DMS153 treated with DMSO at 0.1 percent for 48 hours (cell line): ENCODE results near the gene ACTBL2.

Source experiments
- DNase-seq: peaks from one replicate; lab custom pipeline; 2025; ENCODE audit not compliant: unreplicated experiment; lab: John Stamatoyannopoulos, UW

ACTBL2 gene

GRCh38 chr5:57450991-57451876, 31.4 kb downstream of the ACTBL2 start:
- peak; percentile 39 for DNase-seq

GRCh38 chr5:57448751-57449150, 33.9 kb downstream of the ACTBL2 start:
- DNase-seq, result no peak

DNA sequence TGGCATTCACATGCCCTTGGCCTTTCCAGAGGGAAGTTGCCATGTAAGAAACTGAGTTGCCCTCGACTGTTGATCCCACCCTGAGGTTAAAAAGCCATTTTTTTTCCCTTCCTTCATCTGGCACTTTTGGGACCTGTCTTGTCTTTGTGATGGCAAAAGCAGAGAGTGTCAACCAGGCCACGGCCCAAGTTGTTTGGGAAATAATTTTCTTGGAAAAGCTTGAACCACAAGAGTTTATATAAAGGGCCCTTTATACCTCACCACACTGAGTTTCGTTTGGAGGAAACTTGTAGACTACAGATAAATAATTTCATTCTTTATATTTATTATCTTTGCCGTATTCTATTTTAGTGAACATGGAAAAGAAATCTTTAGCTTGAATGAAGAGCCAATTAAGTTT, 34.3 kb downstream of the ACTBL2 start:
- no peak for DNase-seq

DNA sequence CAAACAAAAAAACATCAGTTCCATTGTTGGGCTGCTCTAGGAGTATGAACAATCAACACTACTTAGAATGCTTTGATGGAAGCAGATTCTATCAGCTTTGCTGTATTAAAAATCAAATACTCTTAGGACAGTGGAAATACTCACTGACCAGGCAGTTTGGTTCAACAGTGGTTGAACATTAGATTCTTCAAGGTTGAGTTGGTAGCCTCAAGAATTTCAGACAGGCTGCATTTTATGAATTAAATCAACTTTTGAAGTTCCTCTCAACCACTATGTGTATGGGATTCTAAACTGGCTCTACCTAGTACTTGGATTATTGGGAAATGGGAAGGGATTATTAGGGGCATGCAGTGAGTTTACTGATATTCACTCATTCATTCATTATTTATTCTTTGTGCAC, 35.0 kb downstream of the ACTBL2 start:
- DNase-seq, result no peak

DNA sequence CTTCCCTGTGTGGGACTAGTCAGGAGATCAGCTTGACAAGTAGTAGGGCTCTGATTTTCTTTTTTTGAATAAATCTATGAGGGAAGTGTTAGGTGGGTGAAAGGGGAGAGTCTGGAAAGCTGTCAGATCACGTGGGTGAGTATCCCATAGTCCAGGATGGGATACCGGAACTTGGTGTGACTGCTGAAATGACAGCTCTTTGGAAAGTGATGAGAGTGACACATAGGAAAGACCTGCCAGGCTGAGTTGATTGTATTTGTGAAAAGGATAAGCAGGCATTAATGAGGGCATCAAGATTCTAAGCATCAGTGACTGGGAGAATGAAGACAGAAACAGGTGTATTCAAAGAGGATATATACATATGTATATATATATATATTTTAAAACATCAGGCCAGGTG, 35.6 kb downstream of the ACTBL2 start:
- DNase-seq, result no peak

- no peak for DNase-seq
Observed at GRCh38 chr5:57445705-57446037, 36.9 kb downstream of the ACTBL2 start.

DNA sequence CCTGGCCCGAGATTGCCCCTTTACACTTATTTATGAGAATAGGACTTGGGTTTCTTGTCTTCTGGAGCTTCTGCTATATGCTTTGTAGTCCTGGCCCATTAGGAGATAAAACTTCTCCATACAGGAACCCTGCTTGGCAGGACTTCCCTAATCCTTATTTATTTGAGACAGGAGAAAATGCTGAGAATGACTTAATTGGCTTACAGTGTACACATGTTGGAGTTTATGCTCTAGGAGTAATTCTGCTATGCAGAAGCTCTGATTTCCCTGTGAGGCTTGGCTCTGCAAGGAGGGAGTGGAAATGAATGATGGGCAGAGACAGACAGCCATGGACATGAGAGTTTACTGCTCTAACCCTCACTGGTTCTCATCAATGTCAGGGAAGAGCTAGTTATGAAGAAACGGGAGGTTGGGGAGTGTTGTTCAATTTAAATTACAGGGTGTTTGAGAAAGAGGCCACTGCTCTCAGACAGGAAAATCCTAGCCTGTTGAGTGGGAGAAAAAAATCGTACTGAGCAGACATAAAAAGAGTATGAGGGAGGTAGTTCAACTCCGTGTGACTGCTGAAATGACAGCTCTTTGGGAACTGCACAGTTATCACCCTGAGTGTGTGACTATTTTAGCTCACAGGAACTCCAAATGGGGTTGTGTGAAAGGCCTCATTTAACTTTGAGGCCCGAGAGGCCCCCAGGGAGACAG, 37.5 kb downstream of the ACTBL2 start:
- DNase-seq, result no peak

DNA sequence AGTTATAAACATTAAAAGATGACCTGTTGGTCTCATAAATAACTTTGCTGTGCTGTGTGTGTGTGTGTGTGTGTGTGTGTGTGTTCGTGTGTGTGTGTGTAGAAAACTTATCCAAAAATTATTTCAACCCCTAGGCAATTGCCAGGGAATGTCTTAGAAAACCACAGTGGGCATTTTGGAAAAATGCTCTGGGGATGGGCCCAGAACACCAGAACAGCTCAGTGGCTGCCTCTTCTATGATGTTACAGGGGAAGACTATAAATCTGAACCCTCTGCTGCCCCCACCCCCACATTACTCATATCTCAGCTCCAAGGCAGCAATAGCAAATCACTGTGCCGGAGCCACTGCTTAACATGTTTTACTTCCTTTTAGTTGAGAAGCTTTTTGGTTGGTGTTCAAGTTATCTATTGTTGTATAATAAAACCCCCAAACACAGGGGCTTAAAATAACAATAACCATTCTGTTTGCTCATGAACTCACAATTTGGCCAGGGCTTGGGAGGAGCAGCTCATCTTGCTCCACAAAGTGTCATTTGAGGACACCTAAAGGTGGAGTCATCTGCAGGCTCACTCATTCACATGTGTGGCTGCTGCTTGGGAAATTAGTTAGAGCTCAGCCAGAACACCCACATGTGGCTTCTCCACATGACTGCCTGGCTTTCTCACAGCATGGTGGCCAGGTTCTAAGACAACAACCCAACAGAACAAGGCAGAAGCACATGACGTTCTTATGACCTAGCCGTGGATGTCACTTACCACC, 40.4 kb downstream of the ACTBL2 start:
- no peak for DNase-seq

- no peak for DNase-seq
Observed at GRCh38 chr5:57441557-57441956, 41.1 kb downstream of the ACTBL2 start.

- DNase-seq, result no peak
Observed at GRCh38 chr5:57439601-57440000, 43.0 kb downstream of the ACTBL2 start.

GRCh38 chr5:57437976-57438805, 44.4 kb downstream of the ACTBL2 start:
- DNase-seq, result no peak

- no peak for DNase-seq
Observed at GRCh38 chr5:57436586-57436985, 46.0 kb downstream of the ACTBL2 start.

GRCh38 chr5:57435701-57436134, 46.9 kb downstream of the ACTBL2 start:
- no peak for DNase-seq

DNA sequence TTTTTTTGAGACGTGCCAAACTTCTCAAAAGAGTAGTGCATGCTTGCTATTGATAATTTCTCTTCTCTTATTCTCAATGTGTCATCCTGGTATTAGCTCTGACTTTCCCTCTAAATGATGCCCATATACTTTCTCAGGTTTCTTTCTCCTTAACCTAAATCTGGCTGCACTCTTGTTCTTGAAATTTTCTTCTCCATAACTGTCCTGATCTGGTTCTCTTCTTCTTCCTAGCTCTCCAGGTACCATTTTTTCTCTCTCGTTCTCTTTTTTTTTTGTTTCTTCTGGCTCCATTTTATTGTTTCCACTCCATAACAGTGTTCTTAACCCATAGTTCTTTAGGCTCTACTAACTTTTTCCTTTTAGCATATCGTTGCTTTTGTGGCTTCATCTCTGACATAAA, 47.9 kb downstream of the ACTBL2 start:
- DNase-seq, result no peak

DNA sequence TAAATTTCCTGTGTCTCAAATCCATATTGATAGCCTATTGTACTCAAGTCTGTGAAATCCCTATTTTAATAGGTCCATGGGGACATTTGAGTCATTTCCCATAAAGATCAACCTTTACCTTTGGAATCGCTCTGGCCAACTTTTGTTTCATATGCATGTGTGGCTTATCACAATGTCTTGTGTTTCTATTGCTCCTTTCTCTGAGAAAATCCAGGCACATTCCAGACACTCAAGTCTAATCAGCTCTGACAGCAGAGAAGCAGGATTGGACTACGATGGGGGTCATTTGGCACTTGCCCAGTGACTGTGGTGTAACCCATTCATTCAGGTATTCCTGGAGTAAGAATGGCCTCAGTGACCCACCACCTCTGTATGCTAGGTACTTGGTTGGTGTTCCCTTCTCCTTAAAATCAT, 48.4 kb downstream of the ACTBL2 start:
- DNase-seq, result no peak

DNA sequence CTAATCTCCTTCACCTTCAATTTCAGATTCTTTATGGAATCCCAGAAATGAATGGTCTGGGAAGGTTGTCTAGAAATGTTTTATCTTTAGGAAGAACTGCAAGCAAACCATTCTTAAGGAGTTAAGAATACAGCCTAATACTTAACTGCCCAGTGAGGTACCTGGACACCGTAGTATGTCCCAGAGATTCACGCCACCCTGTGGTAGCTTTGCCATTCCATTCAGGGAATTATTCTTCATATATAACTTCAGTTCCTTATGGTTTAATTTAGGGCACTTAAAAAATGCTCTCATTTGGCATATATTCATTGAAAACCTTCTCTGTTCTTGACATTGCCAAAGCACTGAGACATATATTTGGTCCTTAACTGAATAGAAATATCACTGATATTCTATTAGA, 49.7 kb downstream of the ACTBL2 start:
- no peak for DNase-seq

- no peak for DNase-seq
Observed at GRCh38 chr5:57431759-57432158, 50.9 kb downstream of the ACTBL2 start.
